Measurements from ENCODE around the gene MRGPRG. TPM values are rescaled to one million over a fixed set of nuclear protein-coding genes. Genes with fewer than 3 reads are reported as not detected.

The MRGPRG gene
- total and polyA plus RNA-seq, 11 donors = not detected

GRCh38 chr11:3201112-3201581 lies 17.5 kb downstream of the MRGPRG start:
- Histone ChIP-seq H3K4me1 (peaks cover 0 to 22% (median 8%) of the 10 kb centered on the region in 12 donors), H3K9me3 (no peaks in the 10 kb centered on the region), H3K27me3 (peaks cover 18 to 57% (median 37%) of the 10 kb centered on the region in 9 donors), H3K36me3 (no peaks in the 10 kb centered on the region), H3K27ac (no peak overlapping the region), H3K4me3 (no peak overlapping the region)
- intact Hi-C loops (cut with DNase I) = no loop called here
- no peak for DNase-seq
- no peak for TF ChIP-seq CTCF (IDR thresholded peaks at IDR 0.05)
- TF ChIP-seq POLR2A (IDR thresholded peaks at IDR 0.05) = no peak
- WGBS, 4 donors = 80 to 85% (median 83%) methylated on average over 15 of the region's 15 CpGs
- no peak for ATAC-seq

- TF ChIP-seq POLR2A (IDR thresholded peaks at IDR 0.05) = no peak
- no peak for TF ChIP-seq CTCF (IDR thresholded peaks at IDR 0.05)
- H3K27ac ChIP-seq = no peak overlapping the region
- ATAC-seq (no peak), DNase-seq (peak in 1 of 5 donors; percentile 22)
- no peak overlapping the region for H3K4me3 ChIP-seq
- H3K4me1 ChIP-seq = peaks cover 0 to 22% (median 6%) of the 10 kb centered on the region in 12 donors
- no peaks in the 10 kb centered on the region for H3K36me3 ChIP-seq
- intact Hi-C loops (cut with DNase I) = no loop called here
- H3K27me3 ChIP-seq = peaks cover 18 to 57% (median 37%) of the 10 kb centered on the region in 9 donors
- 69 to 78% (median 74%) methylated on average over 11 to 12 of the region's 12 CpGs for WGBS, 4 donors
- H3K9me3 ChIP-seq = no peaks in the 10 kb centered on the region
Observed at GRCh38 chr11:3200388-3201111, 18.1 kb downstream of the MRGPRG start.

GRCh38 chr11:3199537-3200295 lies 18.9 kb downstream of the MRGPRG start:
- DNase-seq (no peak), ATAC-seq (no peak)
- 66 to 76% (median 74%) methylated on average over 14 to 19 of the region's 19 CpGs for WGBS, 4 donors
- peaks cover 18 to 57% (median 37%) of the 10 kb centered on the region in 9 donors for H3K27me3 ChIP-seq
- TF ChIP-seq POLR2A (IDR thresholded peaks at IDR 0.05) (no peak), CTCF (IDR thresholded peaks at IDR 0.05) (no peak)
- H3K4me3 ChIP-seq = no peak overlapping the region
- no peaks in the 10 kb centered on the region for H3K36me3 ChIP-seq
- H3K9me3 ChIP-seq = no peaks in the 10 kb centered on the region
- intact Hi-C loops (cut with DNase I) = no loop called here
- H3K27ac ChIP-seq = no peak overlapping the region
- peaks cover 0 to 16% (median 3%) of the 10 kb centered on the region in 12 donors for H3K4me1 ChIP-seq

- ATAC-seq (no peak), DNase-seq (peak in 2 of 5 donors; percentile 11)
- peaks cover 18 to 56% (median 32%) of the 10 kb centered on the region in 9 donors for H3K27me3 ChIP-seq
- H3K27ac ChIP-seq = no peak overlapping the region
- H3K4me1 ChIP-seq = peaks cover 0 to 15% (median 3%) of the 10 kb centered on the region in 12 donors
- no peak overlapping the region for H3K4me3 ChIP-seq
- H3K36me3 ChIP-seq = no peaks in the 10 kb centered on the region
- no peak for TF ChIP-seq POLR2A (IDR thresholded peaks at IDR 0.05)
- WGBS, 4 donors = 85 to 93% (median 88%) methylated on average over 8 to 15 of the region's 15 CpGs
- H3K9me3 ChIP-seq = no peaks in the 10 kb centered on the region
- intact Hi-C loops (cut with DNase I) = no loop called here
Observed at GRCh38 chr11:3198815-3199214, 19.8 kb downstream of the MRGPRG start.

All from heart left ventricle (tissue), 16 donors.